ENCODE data around the gene SLC15A4. TPM values are rescaled to one million over a fixed set of nuclear protein-coding genes. Genes with fewer than 3 reads are reported as not detected.

Gene SLC15A4
- total and polyA plus RNA-seq, 2 of the 13 experiments (the other 11 are each of a cell fraction or from before 2014, with no cell fraction given): 17.3 to 22.7 TPM

DNA sequence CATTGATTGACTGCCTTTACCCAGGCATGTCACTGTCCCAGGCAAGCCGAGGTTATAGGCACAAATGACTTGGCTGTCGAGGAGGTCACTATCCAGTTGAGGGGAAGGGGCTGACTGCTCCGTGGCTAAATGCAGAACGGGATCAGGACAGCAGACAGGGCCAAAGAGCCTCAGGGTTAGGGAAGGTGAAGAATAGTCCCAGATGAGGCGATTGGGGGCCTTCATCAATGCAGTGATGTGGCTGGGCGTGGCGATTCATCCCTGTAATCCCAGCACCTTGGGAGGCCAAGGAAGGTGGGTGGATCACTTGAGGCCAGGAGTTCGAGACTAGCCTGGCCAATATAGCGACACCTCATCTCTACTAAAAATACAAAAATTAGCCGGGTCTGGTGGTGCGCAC is 18.8 kb upstream of the SLC15A4 start:
- H3K9me3 ChIP-seq (ENCODE audit: low read length): no peaks in the 10 kb centered on the region
- DNase-seq (ENCODE audit: low spot score): no peak
- BruUV-seq (replicated peaks): no TSS peak
- no peak overlapping the region for H3K9ac ChIP-seq (ENCODE audit: insufficient read depth, low read depth, low read length)
- ATAC-seq: no peak
- no peak overlapping the region for H3K4me2 ChIP-seq (ENCODE audit: low read depth, low read length)
- H3K36me3 ChIP-seq (replicated peaks in 1 of 2; ENCODE audit: control insufficient read depth in 1 of 2, insufficient read depth in 2 of 2, low read length in 2 of 2): no peaks in the 10 kb centered on the region
- ChIA-PET CTCF (ENCODE audit: low intra/inter-chr PET ratio, low total read pairs) (no interaction called here), POLR2A (no interaction called here)
- no peaks in the 10 kb centered on the region for H3K79me2 ChIP-seq (ENCODE audit: insufficient read depth, low read length)
- no peak for FAIRE-seq
- 26% methylated on average over 9 of the region's 11 CpGs for WGBS (ENCODE audit: low lambda C conversion rate)
- TF ChIP-seq, protein P1, sequence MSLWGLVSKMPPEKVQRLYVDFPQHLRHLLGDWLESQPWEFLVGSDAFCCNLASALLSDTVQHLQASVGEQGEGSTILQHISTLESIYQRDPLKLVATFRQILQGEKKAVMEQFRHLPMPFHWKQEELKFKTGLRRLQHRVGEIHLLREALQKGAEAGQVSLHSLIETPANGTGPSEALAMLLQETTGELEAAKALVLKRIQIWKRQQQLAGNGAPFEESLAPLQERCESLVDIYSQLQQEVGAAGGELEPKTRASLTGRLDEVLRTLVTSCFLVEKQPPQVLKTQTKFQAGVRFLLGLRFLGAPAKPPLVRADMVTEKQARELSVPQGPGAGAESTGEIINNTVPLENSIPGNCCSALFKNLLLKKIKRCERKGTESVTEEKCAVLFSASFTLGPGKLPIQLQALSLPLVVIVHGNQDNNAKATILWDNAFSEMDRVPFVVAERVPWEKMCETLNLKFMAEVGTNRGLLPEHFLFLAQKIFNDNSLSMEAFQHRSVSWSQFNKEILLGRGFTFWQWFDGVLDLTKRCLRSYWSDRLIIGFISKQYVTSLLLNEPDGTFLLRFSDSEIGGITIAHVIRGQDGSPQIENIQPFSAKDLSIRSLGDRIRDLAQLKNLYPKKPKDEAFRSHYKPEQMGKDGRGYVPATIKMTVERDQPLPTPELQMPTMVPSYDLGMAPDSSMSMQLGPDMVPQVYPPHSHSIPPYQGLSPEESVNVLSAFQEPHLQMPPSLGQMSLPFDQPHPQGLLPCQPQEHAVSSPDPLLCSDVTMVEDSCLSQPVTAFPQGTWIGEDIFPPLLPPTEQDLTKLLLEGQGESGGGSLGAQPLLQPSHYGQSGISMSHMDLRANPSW (CRISPR knock-in tag; IDR thresholded peaks at IDR 0.05; ENCODE audit: borderline replicate concordance): no peak
- TF ChIP-seq NCOA2 (CRISPR knock-in tag; IDR thresholded peaks at IDR 0.05) (no peak), NFRKB (IDR thresholded peaks at IDR 0.05) (no peak), ZC3H4 (CRISPR knock-in tag; IDR thresholded peaks at IDR 0.05; ENCODE audit: borderline replicate concordance) (no peak), PCBP2 (optimal IDR thresholded peaks at IDR 0.05; ENCODE audit: low read depth, low read length, poor library complexity, severe bottlenecking) (no peak), FOXO1 (CRISPR knock-in tag; IDR thresholded peaks at IDR 0.05) (no peak), YY1 (IDR thresholded peaks at IDR 0.05; ENCODE audit: insufficient read depth, insufficient replicate concordance, low read depth, low read length) (no peak), LCORL (IDR thresholded peaks at IDR 0.05) (no peak), LCORL (CRISPR knock-in tag; IDR thresholded peaks at IDR 0.05) (no peak), ZZZ3 (CRISPR knock-in tag; IDR thresholded peaks at IDR 0.05; ENCODE audit: borderline replicate concordance) (no peak), ZNF264 (CRISPR knock-in tag; IDR thresholded peaks at IDR 0.05) (no peak), ZSCAN30 (CRISPR knock-in tag; IDR thresholded peaks at IDR 0.05) (no peak), CCAR2 (optimal IDR thresholded peaks at IDR 0.05; ENCODE audit: low read depth, low read length) (no peak), ZNF326 (CRISPR knock-in tag; IDR thresholded peaks at IDR 0.05; ENCODE audit: borderline replicate concordance) (no peak), RAD21 (CRISPR knock-in tag; IDR thresholded peaks at IDR 0.05) (no peak)
- TF ChIP-seq, protein P2, sequence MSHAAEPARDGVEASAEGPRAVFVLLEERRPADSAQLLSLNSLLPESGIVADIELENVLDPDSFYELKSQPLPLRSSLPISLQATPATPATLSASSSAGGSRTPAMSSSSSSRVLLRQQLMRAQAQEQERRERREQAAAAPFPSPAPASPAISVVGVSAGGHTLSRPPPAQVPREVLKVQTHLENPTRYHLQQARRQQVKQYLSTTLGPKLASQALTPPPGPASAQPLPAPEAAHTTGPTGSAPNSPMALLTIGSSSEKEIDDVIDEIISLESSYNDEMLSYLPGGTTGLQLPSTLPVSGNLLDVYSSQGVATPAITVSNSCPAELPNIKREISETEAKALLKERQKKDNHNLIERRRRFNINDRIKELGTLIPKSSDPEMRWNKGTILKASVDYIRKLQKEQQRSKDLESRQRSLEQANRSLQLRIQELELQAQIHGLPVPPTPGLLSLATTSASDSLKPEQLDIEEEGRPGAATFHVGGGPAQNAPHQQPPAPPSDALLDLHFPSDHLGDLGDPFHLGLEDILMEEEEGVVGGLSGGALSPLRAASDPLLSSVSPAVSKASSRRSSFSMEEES (CRISPR knock-in tag; IDR thresholded peaks at IDR 0.05): no peak
- TF ChIP-seq, protein P3, sequence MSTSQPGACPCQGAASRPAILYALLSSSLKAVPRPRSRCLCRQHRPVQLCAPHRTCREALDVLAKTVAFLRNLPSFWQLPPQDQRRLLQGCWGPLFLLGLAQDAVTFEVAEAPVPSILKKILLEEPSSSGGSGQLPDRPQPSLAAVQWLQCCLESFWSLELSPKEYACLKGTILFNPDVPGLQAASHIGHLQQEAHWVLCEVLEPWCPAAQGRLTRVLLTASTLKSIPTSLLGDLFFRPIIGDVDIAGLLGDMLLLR (CRISPR knock-in tag; IDR thresholded peaks at IDR 0.05): no peak
- TF ChIP-seq, protein P4, sequence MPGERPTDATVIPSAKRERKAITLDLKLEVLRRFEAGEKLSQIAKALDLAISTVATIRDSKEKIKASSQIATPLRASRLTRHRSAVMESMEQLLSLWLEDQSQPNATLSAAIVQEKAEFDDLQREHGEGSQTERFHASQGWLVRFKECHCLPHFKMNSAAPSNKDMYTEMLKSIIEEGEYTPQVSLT (CRISPR knock-in tag; IDR thresholded peaks at IDR 0.05; ENCODE audit: borderline replicate concordance, low read depth): no peak
- TF ChIP-seq, protein P5, sequence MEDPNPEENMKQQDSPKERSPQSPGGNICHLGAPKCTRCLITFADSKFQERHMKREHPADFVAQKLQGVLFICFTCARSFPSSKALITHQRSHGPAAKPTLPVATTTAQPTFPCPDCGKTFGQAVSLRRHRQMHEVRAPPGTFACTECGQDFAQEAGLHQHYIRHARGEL (CRISPR knock-in tag; IDR thresholded peaks at IDR 0.05): no peak
- TF ChIP-seq, protein P6, sequence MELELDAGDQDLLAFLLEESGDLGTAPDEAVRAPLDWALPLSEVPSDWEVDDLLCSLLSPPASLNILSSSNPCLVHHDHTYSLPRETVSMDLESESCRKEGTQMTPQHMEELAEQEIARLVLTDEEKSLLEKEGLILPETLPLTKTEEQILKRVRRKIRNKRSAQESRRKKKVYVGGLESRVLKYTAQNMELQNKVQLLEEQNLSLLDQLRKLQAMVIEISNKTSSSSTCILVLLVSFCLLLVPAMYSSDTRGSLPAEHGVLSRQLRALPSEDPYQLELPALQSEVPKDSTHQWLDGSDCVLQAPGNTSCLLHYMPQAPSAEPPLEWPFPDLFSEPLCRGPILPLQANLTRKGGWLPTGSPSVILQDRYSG (CRISPR knock-in tag; IDR thresholded peaks at IDR 0.05): no peak
- H3K4me1 ChIP-seq (ENCODE audit: insufficient read depth, low read length): no peaks in the 10 kb centered on the region
- in situ Hi-C loops (cut with HindIII; ENCODE audit: extremely low pct_ligation_motif_present, low pct_unique_long_range_greater_than_20kb) (no loop called here), intact Hi-C loops (cut with micrococcal nuclease; ENCODE audit: unreplicated experiment) (no loop called here)
- H3K27ac ChIP-seq (ENCODE audit: extremely low read length, insufficient read depth, low read length): no peak overlapping the region
- H3K27me3 ChIP-seq (ENCODE audit: control insufficient read depth in 1 of 2, insufficient read depth in 2 of 2, low read length in 2 of 2): peaks cover 0 to 20% of the 10 kb centered on the region in 2 experiments; a peak in 1 of 5 replicates
- H3K4me3 ChIP-seq (replicated peaks in 1 of 3; ENCODE audit: insufficient read depth in 1 of 3, low read depth in 2 of 3, low read length in 3 of 3): no peak overlapping the region
- no peaks in the 10 kb centered on the region for H4K20me1 ChIP-seq (ENCODE audit: insufficient read depth, low read length)
- H2AFZ ChIP-seq (ENCODE audit: low read length): no peak overlapping the region
